A673 (cell line): ENCODE measurements around the gene TMEM183A. TPM values are rescaled to one million over a fixed set of nuclear protein-coding genes. Genes with fewer than 3 reads are reported as not detected.

Source experiments
- BruUV-seq: library from RNA; stranded (reverse); fragments of 400-500 nt; replicated peaks from 2 replicates; lab custom pipeline; 2021; lab: Mats Ljungman, UMichigan
- CTCF ChIA-PET: fragments of 300-600 bp; sonication (Branson Sonifier 250); formaldehyde crosslinking; loops from one replicate; lab custom pipeline; 2022; ENCODE audit warnings: antibody characterized with exemption; lab: Charles Lee
- POLR2A ChIA-PET: fragments of 300-600 bp; sonication (Branson Sonifier 250); formaldehyde crosslinking; loops from one replicate; lab custom pipeline; 2022; ENCODE audit warnings: antibody characterized with exemption; ENCODE audit not compliant: low non-redundant PET; lab: Charles Lee
- DNase-seq: peaks from one replicate; pipeline ENCODE4 v3.0.0-alpha.2; 2015; ENCODE audit warnings: low spot score
- H3K27ac ChIP-seq: fragments of 200-600 bp; sonication (generic); 2 replicates; pipeline ENCODE4 v1.5.1; 2016; ENCODE audit warnings: mixed run types, low read depth, mild to moderate bottlenecking, mixed read lengths, antibody characterized with exemption, low read length; ENCODE audit not compliant: poor library complexity, severe bottlenecking
- H3K27me3 ChIP-seq: fragments of 200-600 bp; sonication (generic); replicated peaks from 2 replicates; pipeline ENCODE4 v1.6.1; 2017; ENCODE audit warnings: mixed run types, low read depth, mild to moderate bottlenecking, mixed read lengths, antibody characterized with exemption, low read length; ENCODE audit not compliant: insufficient read depth, poor library complexity
- H3K36me3 ChIP-seq: fragments of 200-600 bp; sonication (generic); 2 replicates; pipeline ENCODE4 v1.6.1; 2016; ENCODE audit warnings: mixed run types, mild to moderate bottlenecking, mixed read lengths, antibody characterized with exemption, low read length; ENCODE audit not compliant: insufficient read depth, poor library complexity, severe bottlenecking
- H3K4me1 ChIP-seq: fragments of 200-600 bp; sonication (generic); 2 replicates; pipeline ENCODE4 v1.6.1; 2017; ENCODE audit warnings: mixed run types, mild to moderate bottlenecking, mixed read lengths, antibody characterized with exemption, low read length; ENCODE audit not compliant: insufficient read depth, poor library complexity, severe bottlenecking
- H3K4me3 ChIP-seq: fragments of 200-600 bp; sonication (generic); 2 replicates; pipeline ENCODE4 v1.5.1; 2016; ENCODE audit warnings: low read depth, mixed run types, mild to moderate bottlenecking, mixed read lengths, low read length; ENCODE audit not compliant: poor library complexity, severe bottlenecking
- H3K9me3 ChIP-seq: fragments of 200-600 bp; sonication (generic); 2 replicates; pipeline ENCODE4 v1.6.1; 2016; ENCODE audit warnings: mixed run types, low read depth, mild to moderate bottlenecking, mixed read lengths, antibody characterized with exemption, low read length; ENCODE audit not compliant: poor library complexity, severe bottlenecking
- EZH2 ChIP-seq: fragments of 200-600 bp; sonication (generic); IDR thresholded peaks from 2 replicates; pipeline ENCODE4 v1.6.1; 2017; ENCODE audit warnings: borderline replicate concordance, low read depth, mild to moderate bottlenecking, mixed read lengths, antibody characterized with exemption, low read length; ENCODE audit not compliant: poor library complexity, severe bottlenecking
- intact Hi-C: fragments of 100-400 bp; cut with micrococcal nuclease; formaldehyde crosslinking; loops from one replicate; pipeline ENCODE4 v1.10.0; 2022; ENCODE audit not compliant: unreplicated experiment
- total RNA-seq: library from RNA; stranded (reverse); gene quantifications from 2 replicates; pipeline ENCODE4 v1.2.3, GENCODE V29; 2021
- TF ChIP-seq, protein P1 (sequence below): fragments of 300-800, 200-600 bp; sonication (generic); conservative IDR thresholded peaks from 2 replicates; pipeline ENCODE4 v1.5.1; 2017; ENCODE audit warnings: low read depth, mild to moderate bottlenecking, antibody characterized with exemption, low read length, moderate library complexity, mixed read lengths

TMEM183A gene
- total RNA-seq, 1 experiment from 2014 or later, result 65.1 TPM

DNA sequence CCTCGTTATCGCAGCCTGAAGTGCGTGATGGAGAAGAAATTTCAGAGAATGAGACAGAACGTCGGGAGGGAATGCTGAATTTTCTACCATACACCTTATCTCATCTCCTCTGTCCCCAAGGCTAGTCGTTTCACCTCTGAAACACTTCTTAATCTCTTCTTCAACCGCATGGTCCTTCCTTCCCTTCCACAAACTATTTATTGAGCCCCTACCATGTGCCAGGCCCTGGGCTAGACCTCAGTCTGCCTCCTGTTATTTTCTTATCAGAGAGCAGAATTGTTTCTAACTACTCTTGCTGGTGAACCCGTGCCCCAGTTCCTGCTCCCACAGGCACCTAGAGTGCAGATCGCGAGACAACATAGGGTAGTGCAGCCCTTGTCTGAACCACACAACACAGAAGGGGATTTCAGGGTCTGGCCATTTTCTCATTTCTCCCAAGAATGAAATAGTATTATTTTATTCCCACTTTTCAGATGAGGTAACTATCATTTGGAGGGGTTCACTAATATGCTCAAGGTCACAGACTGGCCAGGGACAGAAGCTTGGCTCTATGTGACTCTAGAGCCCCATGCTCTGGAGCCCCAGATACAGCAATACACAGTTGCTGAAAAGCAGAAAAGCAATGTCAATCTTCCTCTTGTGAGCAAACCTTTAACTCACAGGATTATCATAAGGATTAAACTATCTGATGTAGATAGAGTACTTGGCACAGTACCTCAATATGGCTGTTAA lies 48.5 kb upstream of the TMEM183A start:
- Histone ChIP-seq H3K4me1 (peaks cover 13% of the 10 kb centered on the region), H3K4me3 (peak overlapping the region; percentile 99), H3K27me3 (no peaks in the 10 kb centered on the region), H3K27ac (peak overlapping the region; percentile 97), H3K36me3 (peaks cover 5% of the 10 kb centered on the region), H3K9me3 (no peaks in the 10 kb centered on the region)
- ChIA-PET POLR2A (no interaction called here), CTCF (no interaction called here)
- no peak for DNase-seq
- TF ChIP-seq, protein P1, sequence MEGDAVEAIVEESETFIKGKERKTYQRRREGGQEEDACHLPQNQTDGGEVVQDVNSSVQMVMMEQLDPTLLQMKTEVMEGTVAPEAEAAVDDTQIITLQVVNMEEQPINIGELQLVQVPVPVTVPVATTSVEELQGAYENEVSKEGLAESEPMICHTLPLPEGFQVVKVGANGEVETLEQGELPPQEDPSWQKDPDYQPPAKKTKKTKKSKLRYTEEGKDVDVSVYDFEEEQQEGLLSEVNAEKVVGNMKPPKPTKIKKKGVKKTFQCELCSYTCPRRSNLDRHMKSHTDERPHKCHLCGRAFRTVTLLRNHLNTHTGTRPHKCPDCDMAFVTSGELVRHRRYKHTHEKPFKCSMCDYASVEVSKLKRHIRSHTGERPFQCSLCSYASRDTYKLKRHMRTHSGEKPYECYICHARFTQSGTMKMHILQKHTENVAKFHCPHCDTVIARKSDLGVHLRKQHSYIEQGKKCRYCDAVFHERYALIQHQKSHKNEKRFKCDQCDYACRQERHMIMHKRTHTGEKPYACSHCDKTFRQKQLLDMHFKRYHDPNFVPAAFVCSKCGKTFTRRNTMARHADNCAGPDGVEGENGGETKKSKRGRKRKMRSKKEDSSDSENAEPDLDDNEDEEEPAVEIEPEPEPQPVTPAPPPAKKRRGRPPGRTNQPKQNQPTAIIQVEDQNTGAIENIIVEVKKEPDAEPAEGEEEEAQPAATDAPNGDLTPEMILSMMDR, result no peak
- TF ChIP-seq EZH2, result no peak
- intact Hi-C loops, result no loop called here
- no TSS peak for BruUV-seq

DNA sequence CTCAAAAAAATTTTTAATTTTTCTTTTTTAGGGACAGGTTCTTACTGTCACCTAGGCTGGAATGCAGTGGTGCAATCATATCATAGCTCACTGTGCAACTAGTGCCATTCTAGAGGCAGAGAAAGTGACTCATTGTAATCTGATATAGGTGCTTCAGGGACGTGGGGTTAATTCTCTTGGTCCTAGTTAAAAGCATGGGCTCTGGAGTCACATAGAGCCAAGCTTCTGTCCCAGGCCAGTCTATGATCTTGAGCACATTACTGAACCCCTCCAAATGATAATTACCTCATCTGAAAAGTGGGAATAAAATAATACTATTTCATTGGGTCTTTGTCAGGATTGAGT lies 47.9 kb upstream of the TMEM183A start:
- Histone ChIP-seq H3K36me3 (peaks cover 5% of the 10 kb centered on the region), H3K4me3 (no peak overlapping the region), H3K27me3 (no peaks in the 10 kb centered on the region), H3K27ac (no peak overlapping the region), H3K9me3 (no peaks in the 10 kb centered on the region), H3K4me1 (peaks cover 13% of the 10 kb centered on the region)
- TF ChIP-seq, protein P1, result no peak
- no peak for TF ChIP-seq EZH2
- ChIA-PET POLR2A (no interaction called here), CTCF (no interaction called here)
- intact Hi-C loops, result no loop called here
- no TSS peak for BruUV-seq
- DNase-seq, result peak; percentile 35

DNA sequence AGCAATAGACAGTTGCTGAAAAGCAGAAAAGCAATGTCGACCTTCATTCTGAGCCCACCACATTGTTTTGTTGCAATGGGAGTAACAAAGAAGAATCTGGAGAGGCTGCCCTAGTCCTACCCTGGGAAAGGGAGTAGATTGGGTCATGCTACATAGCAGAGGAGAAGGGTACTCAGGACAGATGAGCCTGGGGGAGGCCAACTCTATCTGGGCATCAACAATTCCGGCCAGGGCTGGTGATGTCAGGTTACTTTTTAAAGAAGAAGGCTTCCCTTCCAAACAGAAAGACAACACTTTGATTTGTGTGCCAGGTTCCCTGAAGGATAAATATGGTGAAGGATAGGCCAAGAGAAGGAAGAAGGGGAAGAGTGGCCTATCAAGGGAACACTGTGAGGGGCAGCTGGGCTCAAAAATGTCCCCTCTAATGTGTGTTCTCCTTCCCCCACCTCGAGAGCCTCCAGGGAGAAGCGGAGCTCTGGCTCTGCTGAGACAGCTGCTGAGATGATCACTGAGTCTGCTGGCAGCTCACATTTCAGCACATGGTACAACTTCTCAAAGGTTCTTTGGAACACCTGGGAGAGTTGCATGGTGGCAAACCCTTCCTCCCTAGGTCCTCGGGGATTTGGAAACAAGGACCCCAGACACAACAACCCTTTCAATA lies 45.8 kb upstream of the TMEM183A start:
- H3K27ac ChIP-seq, result no peak overlapping the region
- DNase-seq, result no peak
- H3K27me3 ChIP-seq, result no peaks in the 10 kb centered on the region
- H3K9me3 ChIP-seq, result no peaks in the 10 kb centered on the region
- H3K4me1 ChIP-seq, result peaks cover 16% of the 10 kb centered on the region
- BruUV-seq, result no TSS peak
- no peak overlapping the region for H3K4me3 ChIP-seq
- ChIA-PET POLR2A (no interaction called here), CTCF (no interaction called here)
- peaks cover 5% of the 10 kb centered on the region for H3K36me3 ChIP-seq
- intact Hi-C loops, result no loop called here
- TF ChIP-seq EZH2, result no peak
- TF ChIP-seq, protein P1, result no peak
